ENCODE results near the gene TLR6.

DNA sequence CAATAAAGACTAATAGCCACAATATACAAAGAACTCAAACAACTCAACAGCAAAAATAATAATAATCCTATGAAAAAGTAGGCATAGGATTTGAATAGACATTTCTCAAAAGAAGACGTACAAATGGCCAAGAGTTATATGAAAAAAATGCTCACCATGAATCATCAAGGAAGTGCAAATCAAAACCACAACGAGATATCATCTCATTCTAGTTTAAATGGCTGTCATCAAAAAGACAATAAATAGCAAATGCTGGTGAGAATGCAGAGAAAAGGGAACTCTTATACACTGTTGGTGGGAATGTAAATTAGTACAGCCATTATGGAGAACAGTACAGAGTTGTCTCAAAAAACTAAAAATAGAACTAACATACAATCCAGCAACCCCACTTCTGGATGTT lies 18.8 kb downstream of the TLR6 start:
- TF ChIP-seq, protein P1, sequence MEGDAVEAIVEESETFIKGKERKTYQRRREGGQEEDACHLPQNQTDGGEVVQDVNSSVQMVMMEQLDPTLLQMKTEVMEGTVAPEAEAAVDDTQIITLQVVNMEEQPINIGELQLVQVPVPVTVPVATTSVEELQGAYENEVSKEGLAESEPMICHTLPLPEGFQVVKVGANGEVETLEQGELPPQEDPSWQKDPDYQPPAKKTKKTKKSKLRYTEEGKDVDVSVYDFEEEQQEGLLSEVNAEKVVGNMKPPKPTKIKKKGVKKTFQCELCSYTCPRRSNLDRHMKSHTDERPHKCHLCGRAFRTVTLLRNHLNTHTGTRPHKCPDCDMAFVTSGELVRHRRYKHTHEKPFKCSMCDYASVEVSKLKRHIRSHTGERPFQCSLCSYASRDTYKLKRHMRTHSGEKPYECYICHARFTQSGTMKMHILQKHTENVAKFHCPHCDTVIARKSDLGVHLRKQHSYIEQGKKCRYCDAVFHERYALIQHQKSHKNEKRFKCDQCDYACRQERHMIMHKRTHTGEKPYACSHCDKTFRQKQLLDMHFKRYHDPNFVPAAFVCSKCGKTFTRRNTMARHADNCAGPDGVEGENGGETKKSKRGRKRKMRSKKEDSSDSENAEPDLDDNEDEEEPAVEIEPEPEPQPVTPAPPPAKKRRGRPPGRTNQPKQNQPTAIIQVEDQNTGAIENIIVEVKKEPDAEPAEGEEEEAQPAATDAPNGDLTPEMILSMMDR (IDR thresholded peaks at IDR 0.05), result no peak
- no peak for TF ChIP-seq POLR2A (IDR thresholded peaks at IDR 0.05)

Measured in heart left ventricle (tissue), 13 donors.